ENCODE results near the gene BOD1. TPM values are rescaled to one million over a fixed set of nuclear protein-coding genes. Genes with fewer than 3 reads are reported as not detected.

BOD1 gene
- total and polyA plus RNA-seq, 3 donors from 2014 or later = 59.4 to 88.1 (median 70.1) TPM

GRCh38 chr5:173628501-173628900 is 12.1 kb upstream of the BOD1 start:
- no peak for DNase-seq
- H3K4me3 ChIP-seq = no peak overlapping the region
- H3K27me3 ChIP-seq = no peaks in the 10 kb centered on the region
- H3K36me3 ChIP-seq (ENCODE audit: low read depth, missing control alignments) = no peaks in the 10 kb centered on the region
- TF ChIP-seq POLR2A (IDR thresholded peaks at IDR 0.05) (no peak), CTCF (IDR thresholded peaks at IDR 0.05) (no peak)
- WGBS, 2 donors = 75 to 89% methylated on average over 6 of the region's 6 CpGs
- no peak overlapping the region for H3K27ac ChIP-seq
- intact Hi-C loops (cut with DNase I; ENCODE audit: low total_unique reads) = no loop called here
- no peaks in the 10 kb centered on the region for H3K4me1 ChIP-seq
- no peaks in the 10 kb centered on the region for H3K9me3 ChIP-seq

- Histone ChIP-seq H3K4me1 (no peaks in the 10 kb centered on the region), H3K9me3 (no peaks in the 10 kb centered on the region), H3K4me3 (no peak overlapping the region), H3K27ac (no peak overlapping the region), H3K27me3 (no peaks in the 10 kb centered on the region), H3K36me3 (ENCODE audit: low read depth, missing control alignments) (no peaks in the 10 kb centered on the region)
- TF ChIP-seq POLR2A (IDR thresholded peaks at IDR 0.05) = no peak
- no peak for TF ChIP-seq CTCF (IDR thresholded peaks at IDR 0.05)
- intact Hi-C loops (cut with DNase I; ENCODE audit: low total_unique reads) = no loop called here
- 42 to 50% methylated on average over 11 of the region's 11 CpGs for WGBS, 2 donors
- DNase-seq = no peak
These were observed 11.5 kb upstream of the BOD1 start for GRCh38 chr5:173627860-173628392.

GRCh38 chr5:173627271-173627670 is 10.8 kb upstream of the BOD1 start:
- H3K27me3 ChIP-seq = no peaks in the 10 kb centered on the region
- TF ChIP-seq CTCF (IDR thresholded peaks at IDR 0.05) (no peak), POLR2A (IDR thresholded peaks at IDR 0.05) (no peak)
- 80 to 84% methylated on average over 4 of the region's 4 CpGs for WGBS, 2 donors
- no peaks in the 10 kb centered on the region for H3K9me3 ChIP-seq
- no peak for DNase-seq
- intact Hi-C loops (cut with DNase I; ENCODE audit: low total_unique reads) = no loop called here
- H3K36me3 ChIP-seq (ENCODE audit: low read depth, missing control alignments) = no peaks in the 10 kb centered on the region
- H3K4me3 ChIP-seq = no peak overlapping the region
- H3K4me1 ChIP-seq = no peaks in the 10 kb centered on the region
- no peak overlapping the region for H3K27ac ChIP-seq

- WGBS, 2 donors = 87 to 98% methylated on average over 3 of the region's 3 CpGs
- H3K27me3 ChIP-seq = no peaks in the 10 kb centered on the region
- H3K9me3 ChIP-seq = no peaks in the 10 kb centered on the region
- H3K36me3 ChIP-seq (ENCODE audit: low read depth, missing control alignments) = no peaks in the 10 kb centered on the region
- DNase-seq = no peak
- H3K4me3 ChIP-seq = no peak overlapping the region
- no peak overlapping the region for H3K27ac ChIP-seq
- H3K4me1 ChIP-seq = no peaks in the 10 kb centered on the region
- intact Hi-C loops (cut with DNase I; ENCODE audit: low total_unique reads) = no loop called here
- TF ChIP-seq CTCF (IDR thresholded peaks at IDR 0.05) = no peak
- TF ChIP-seq POLR2A (IDR thresholded peaks at IDR 0.05) = no peak
These were observed 10.0 kb upstream of the BOD1 start for GRCh38 chr5:173626505-173626820.

- no peaks in the 10 kb centered on the region for H3K4me1 ChIP-seq
- intact Hi-C loops (cut with DNase I; ENCODE audit: low total_unique reads) = no loop called here
- WGBS, 2 donors = 85% methylated on average over 6 of the region's 6 CpGs
- DNase-seq = no peak
- H3K9me3 ChIP-seq = no peaks in the 10 kb centered on the region
- no peak for TF ChIP-seq POLR2A (IDR thresholded peaks at IDR 0.05)
- no peak for TF ChIP-seq CTCF (IDR thresholded peaks at IDR 0.05)
- H3K36me3 ChIP-seq (ENCODE audit: low read depth, missing control alignments) = no peaks in the 10 kb centered on the region
- no peaks in the 10 kb centered on the region for H3K27me3 ChIP-seq
- H3K27ac ChIP-seq = no peak overlapping the region
- no peak overlapping the region for H3K4me3 ChIP-seq
These were observed 9.4 kb upstream of the BOD1 start for GRCh38 chr5:173625673-173626504.

All from testis (tissue), 3 donors.